Uterus (tissue), 2 donors: ENCODE measurements around the gene XXYLT1.

ENCODE experiments used
- CTCF ChIP-seq, 4 experiments: fragments of 200-600 bp in 2 of 4; fragments of 450-650 bp in 2 of 4; sonication (generic) in 2 of 4; IDR thresholded peaks; one replicate each; pipeline ENCODE4 v1.5.1; 2016 to 2019; ENCODE audit warnings: antibody characterized with exemption in 4 of 4, mild to moderate bottlenecking in 2 of 4, moderate library complexity in 1 of 4
- POLR2A ChIP-seq, 2 donors: fragments of 450-650 bp; IDR thresholded peaks; one replicate each; pipeline ENCODE4 v1.6.1; 2016; ENCODE audit warnings: antibody characterized with exemption in 2 of 2, mild to moderate bottlenecking in 1 of 2, moderate library complexity in 1 of 2

- TF ChIP-seq CTCF (IDR thresholded peaks at IDR 0.05), result no peak
- no peak for TF ChIP-seq POLR2A (IDR thresholded peaks at IDR 0.05)
Measured at GRCh38 chr3:195173657-195174056, 97.3 kb downstream of the XXYLT1 start.
